ENCODE measurements around the gene SLC2A13.

The SLC2A13 gene

DNA sequence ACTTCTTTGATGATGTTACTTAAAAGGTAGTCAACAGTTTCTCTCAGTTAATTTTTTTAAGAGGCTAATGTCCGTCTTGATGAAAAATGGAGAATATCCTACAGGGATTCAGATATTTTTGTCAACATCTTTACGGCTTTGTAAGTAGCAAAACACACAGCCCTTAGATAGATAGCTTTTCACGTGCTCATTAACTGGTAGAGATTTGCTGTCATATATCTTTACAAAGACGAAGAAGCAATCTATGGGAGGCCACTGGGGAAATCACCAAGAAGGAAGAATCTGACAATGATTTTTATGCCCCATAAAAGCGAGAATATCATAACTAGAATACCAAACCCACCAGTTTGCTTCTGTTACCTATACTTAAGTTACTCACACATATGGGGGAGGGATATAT is 121.2 kb downstream of the SLC2A13 start:
- FAIRE-seq, result no peak
- TF ChIP-seq, protein P1, sequence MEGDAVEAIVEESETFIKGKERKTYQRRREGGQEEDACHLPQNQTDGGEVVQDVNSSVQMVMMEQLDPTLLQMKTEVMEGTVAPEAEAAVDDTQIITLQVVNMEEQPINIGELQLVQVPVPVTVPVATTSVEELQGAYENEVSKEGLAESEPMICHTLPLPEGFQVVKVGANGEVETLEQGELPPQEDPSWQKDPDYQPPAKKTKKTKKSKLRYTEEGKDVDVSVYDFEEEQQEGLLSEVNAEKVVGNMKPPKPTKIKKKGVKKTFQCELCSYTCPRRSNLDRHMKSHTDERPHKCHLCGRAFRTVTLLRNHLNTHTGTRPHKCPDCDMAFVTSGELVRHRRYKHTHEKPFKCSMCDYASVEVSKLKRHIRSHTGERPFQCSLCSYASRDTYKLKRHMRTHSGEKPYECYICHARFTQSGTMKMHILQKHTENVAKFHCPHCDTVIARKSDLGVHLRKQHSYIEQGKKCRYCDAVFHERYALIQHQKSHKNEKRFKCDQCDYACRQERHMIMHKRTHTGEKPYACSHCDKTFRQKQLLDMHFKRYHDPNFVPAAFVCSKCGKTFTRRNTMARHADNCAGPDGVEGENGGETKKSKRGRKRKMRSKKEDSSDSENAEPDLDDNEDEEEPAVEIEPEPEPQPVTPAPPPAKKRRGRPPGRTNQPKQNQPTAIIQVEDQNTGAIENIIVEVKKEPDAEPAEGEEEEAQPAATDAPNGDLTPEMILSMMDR (IDR thresholded peaks at IDR 0.05; ENCODE audit: insufficient read depth, missing control alignments), result no peak
- DNase-seq (ENCODE audit: insufficient read length, low spot score), result no peak

DNA sequence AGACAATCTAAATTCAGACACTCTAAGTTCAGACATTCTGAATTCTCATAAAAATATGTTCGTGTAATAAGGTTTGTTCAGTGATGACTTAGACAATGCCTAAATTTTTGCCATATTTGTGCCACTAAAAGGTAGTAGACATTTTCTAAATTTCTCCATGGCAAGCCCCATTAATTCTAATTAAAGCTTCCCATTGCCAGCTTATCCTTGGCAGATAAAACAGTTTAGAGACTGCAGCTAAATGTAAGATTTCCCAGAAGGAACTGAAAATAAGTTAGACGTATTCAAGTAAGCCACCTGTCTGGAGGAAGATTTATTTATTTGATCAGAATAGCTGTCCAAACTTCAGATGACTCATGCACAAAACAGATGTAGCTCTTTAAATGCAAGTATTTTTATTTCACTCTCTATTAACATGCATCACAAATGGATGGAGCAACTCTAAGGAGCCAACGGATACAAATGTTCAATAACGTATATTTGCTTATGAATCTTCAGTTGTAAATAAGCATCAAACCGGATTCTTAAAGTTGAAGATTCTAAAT is 130.4 kb downstream of the SLC2A13 start:
- FAIRE-seq (no peak), DNase-seq (ENCODE audit: insufficient read length, low spot score) (no peak)
- TF ChIP-seq, protein P1 (IDR thresholded peaks at IDR 0.05; ENCODE audit: insufficient read depth, missing control alignments), result no peak

DNA sequence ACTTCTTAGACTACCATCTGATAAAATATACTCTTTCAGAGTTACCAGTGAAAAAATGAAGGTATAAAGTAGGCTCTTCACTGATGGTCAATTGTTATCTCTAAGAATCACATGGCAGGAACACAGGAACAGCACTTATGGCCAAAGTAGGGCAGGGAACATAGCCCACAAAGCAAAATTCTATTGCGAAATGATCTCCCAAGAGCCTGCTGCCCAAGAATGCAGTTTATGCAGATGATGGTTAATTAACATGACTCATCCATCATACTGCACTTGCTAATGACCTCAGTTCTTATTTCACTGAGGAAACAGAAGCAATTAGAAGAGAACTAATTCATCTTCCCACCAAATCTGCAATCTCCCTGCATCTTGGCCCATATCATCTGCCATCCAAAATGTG is 133.8 kb downstream of the SLC2A13 start:
- TF ChIP-seq, protein P1 (IDR thresholded peaks at IDR 0.05; ENCODE audit: insufficient read depth, missing control alignments), result no peak
- DNase-seq (ENCODE audit: insufficient read length, low spot score), result no peak
- no peak for FAIRE-seq

DNA sequence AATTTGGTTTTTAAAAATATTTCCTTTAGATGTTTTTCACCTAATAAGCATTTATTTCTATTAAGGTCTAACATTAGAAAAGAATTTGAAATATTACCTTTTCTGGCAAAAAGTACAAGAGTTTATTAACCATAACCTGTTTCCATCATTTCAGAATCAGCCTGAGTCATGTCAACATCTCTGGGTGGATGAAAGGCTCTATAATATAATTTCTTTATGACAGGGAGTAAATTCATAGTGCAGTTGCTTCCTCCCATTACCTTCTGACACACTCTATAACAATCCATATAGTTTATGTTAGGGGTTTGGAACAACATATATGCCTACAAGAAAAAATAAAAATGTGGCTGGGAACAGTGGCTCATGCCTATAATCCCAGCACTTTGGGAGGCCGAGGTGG is 134.5 kb downstream of the SLC2A13 start:
- no peak for DNase-seq (ENCODE audit: insufficient read length, low spot score)
- TF ChIP-seq, protein P1 (IDR thresholded peaks at IDR 0.05; ENCODE audit: insufficient read depth, missing control alignments), result no peak
- no peak for FAIRE-seq

DNA sequence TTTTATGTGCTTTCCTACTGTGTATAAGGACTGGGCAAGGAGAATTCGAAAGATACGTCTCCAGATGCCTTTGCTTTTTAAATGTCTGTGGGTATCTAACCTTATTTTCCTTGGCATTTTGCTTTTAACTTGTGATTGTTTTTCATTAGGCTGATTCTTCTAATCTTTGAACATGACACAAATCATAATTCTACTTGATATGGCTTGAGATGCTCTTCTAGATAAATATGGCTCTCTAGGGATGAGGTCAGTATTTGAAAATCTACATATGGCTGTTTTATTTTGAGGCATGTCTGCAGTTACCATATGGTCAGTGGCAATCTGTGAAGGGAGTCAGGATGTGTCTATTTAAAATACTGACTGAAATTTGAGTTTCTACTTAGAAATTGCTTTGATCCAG is 139.2 kb downstream of the SLC2A13 start:
- DNase-seq (ENCODE audit: insufficient read length, low spot score) (no peak), FAIRE-seq (no peak)
- TF ChIP-seq, protein P1 (IDR thresholded peaks at IDR 0.05; ENCODE audit: insufficient read depth, missing control alignments), result no peak

DNA sequence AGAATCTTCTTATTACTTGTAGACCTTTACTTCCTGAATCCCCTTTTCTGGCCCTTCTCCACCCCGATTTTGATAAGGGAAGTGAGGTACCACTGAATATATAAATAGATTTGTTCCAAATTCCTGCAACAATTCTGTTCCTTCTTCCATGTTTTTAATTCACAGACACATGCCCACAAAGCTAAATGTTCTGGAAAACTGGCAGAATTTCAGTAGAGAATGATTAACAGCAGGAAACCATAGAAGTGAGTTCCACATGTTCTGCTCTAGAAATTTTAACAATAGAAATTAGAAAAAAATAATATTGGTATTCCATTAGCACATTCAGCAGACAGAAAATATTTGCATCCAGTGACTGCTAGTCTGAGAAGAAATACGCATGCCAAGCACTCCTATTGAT is 139.6 kb downstream of the SLC2A13 start:
- DNase-seq (ENCODE audit: insufficient read length, low spot score), result no peak
- TF ChIP-seq, protein P1 (IDR thresholded peaks at IDR 0.05; ENCODE audit: insufficient read depth, missing control alignments), result no peak
- FAIRE-seq, result no peak

DNA sequence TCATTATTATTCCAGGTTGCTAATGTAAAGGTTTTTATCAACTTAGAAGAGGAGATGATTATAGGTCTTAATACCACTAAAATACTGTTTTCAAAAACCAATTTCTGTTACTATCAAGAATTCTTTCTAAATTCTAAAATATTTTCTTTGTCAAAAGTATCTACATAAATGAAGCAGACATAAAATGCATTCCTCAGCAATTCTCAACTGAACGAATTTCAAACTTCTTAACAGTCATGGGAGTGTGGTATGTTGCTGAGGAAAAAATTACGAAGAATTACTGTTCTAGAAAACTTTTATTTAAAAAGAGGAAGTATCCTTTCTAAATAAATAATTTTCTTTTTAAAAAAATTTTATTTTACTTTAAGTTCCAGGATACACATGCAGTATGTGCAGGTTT is 146.4 kb downstream of the SLC2A13 start:
- no peak for DNase-seq (ENCODE audit: insufficient read length, low spot score)
- FAIRE-seq, result no peak
- TF ChIP-seq, protein P1 (IDR thresholded peaks at IDR 0.05; ENCODE audit: insufficient read depth, missing control alignments), result no peak
